NCI-H2227 (cell line): ENCODE results near the gene CLCA1.

Experiments
- DNase-seq: peaks from one replicate; lab custom pipeline; 2025; ENCODE audit not compliant: unreplicated experiment; lab: John Stamatoyannopoulos, UW

Gene CLCA1

DNA sequence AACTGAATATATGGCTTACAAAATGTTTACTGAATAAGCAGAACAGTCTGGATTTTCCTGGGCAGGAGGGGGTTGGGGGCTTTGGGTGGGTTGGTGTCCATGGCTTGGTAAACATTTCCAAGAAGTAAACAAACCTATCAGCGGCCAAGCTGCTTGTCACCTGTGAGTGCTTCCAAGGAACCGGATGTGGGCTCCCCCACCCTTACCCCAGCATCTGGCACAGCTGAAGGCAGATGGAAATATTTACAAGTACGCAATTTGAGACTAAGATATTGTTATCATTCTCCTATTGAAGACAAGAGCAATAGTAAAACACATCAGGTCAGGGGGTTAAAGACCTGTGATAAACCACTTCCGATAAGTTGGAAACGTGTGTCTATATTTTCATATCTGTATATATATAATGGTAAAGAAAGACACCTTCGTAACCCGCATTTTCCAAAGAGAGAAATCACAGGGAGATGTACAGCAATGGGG, at the start of gene CLCA1:
TSS of gene CLCA1 (plus strand) at position 427 of the 477 bp plus-strand sequence. CDS start at position 472, 45 bp downstream.
- no peak for DNase-seq

GRCh38 chr1:86419277-86419903, 49.3 kb upstream of the CLCA1 start:
- DNase-seq, result no peak

- DNase-seq, result no peak
Observed at GRCh38 chr1:86421601-86422280, 47.0 kb upstream of the CLCA1 start.

GRCh38 chr1:86423473-86423872, 45.3 kb upstream of the CLCA1 start:
- no peak for DNase-seq

DNA sequence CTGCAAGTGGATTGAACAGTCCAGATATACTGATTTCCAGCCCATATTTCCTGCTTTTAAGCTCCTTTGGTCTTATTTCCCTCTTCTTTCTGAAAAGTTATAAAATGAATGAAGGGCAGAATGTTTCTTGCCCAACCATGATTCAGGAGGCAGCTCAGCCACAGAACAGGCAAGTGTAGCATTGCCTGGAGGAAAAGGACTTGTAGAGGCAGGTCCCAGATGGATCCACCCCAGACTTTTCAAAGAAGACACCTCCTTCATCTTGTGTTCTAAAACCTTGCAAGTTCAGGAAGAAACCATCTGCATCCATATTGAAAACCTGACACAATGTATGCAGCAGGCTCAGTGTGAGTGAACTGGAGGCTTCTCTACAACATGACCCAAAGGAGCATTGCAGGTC, 44.9 kb upstream of the CLCA1 start, which contains the start of gene CLCA2:
TSS of gene CLCA2 (plus strand) at position 299 of the 400 bp plus-strand sequence. CDS start at position 376, 77 bp downstream.
- DNase-seq, result no peak

GRCh38 chr1:86429122-86429725, 39.5 kb upstream of the CLCA1 start:
- no peak for DNase-seq

- DNase-seq, result no peak
Observed at GRCh38 chr1:86429835-86430234, 38.9 kb upstream of the CLCA1 start.

GRCh38 chr1:86430376-86430775, 38.4 kb upstream of the CLCA1 start:
- DNase-seq, result no peak

DNA sequence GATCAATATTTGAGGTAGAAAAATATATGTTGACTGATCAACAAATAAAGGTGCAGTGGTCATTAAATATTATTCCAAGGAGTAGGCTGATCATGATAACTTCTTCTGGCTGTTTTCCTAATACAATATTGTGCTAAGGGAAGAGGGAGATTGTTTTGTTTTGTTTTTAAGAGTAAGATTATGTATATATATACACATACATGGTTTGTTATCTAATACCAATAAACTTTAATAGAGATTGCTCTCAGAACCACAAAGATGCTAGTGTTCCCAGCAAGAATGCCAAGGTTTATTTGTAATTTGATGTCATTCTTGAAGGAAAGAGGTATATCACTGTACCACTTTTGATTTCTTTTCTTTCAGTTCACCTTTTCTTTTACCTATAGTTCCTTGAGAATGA, 34.7 kb upstream of the CLCA1 start:
- DNase-seq, result no peak

- no peak for DNase-seq
Observed at GRCh38 chr1:86435327-86435726, 33.4 kb upstream of the CLCA1 start.

GRCh38 chr1:86436041-86436440, 32.7 kb upstream of the CLCA1 start:
- no peak for DNase-seq

DNA sequence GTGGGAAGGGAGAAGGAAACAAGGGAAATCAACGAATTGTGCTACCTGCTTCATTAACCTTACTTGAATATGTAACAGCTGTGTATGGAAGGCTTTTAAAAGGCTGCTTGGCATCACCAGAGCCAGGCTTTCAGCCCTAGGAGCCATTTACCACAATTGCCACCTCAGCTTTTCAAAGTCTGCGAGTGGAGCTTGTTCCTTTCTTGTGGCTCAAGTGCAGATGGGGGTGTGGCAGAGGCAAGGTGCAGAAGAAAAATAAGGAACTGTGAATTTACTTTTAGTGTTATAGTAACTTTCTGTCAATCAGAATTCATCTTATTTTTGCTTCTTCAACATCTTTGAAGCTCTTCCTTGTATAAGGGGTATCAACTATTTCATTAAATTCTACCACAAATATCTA, 27.1 kb upstream of the CLCA1 start:
- DNase-seq, result no peak

DNA sequence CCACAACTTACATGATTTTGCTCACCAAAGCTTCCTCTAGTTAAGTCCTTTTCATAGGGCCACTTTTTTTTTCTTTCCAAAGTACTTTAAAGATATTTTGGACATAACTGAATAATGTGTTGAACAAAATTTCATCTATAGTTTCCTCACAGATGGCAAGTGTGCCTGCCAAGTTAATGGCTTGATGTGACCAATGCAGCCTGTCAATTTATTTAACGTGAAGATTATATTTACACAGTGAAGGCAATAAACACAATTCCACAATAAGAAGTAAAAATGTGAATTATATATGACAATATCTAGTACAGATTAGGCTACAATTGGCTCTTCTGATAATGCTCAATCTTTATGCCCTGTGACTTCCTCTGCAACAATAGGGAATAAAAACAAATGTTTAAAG, 26.7 kb upstream of the CLCA1 start:
- no peak for DNase-seq

DNA sequence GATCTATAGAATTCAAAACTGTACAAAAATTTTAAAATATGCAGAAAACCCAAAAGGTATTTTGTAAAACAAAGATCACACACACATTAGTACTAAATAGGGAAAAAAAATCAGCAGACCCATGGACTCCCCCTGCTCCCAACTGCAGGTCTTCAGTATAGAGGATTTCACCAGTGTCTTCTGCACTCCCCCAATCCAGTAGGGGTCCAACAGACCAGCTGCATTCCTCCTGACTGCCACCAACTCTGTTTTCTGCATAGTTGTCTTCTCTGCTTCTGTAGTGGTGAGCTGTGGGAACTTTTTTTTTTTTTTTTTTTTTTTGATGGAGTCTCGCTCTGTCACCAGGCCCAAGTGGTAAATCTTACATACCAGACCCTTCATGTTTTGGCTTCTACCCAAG, 22.8 kb upstream of the CLCA1 start:
- DNase-seq, result no peak

DNA sequence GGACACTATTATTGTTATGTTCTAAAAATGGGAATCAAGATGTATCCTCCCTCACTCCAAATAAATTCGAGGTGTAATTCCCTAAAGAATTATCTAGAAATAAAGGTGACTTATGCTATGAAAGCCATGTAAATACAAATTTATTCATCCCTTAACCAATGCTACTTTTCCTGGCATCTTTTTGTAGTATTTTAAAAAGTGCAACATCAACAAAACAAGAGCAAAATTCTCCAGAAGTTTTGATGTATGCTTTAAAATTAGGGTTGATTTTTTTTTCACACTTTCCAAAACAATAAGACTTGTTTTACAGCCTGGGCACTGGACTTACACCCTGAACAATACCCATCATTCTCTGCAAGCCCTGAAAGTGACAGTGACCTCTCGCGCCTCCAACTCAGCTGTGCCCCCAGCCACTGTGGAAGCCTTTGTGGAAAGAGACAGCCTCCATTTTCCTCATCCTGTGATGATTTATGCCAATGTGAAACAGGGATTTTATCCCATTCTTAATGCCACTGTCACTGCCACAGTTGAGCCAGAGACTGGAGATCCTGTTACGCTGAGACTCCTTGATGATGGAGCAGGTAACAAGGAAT, 21.4 kb upstream of the CLCA1 start:
- no peak for DNase-seq

DNA sequence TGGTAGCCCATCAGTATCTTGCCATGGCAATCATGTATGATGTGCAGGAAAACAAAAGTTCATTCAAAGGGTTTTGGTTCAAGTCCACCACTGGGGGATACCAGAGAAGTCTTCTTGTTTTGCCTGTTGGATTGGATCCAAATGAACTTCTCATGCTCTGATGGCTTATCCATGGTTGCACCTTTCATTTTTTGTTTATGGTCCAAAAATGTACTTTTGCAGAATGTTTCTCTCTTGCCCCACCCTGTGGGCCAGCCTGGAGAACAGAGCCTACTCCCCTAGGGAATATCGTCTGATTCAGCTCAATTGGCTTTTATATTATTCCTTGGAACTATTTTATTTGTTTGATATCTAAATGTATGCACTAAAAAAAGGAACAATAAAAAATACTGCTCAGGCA, 20.1 kb upstream of the CLCA1 start:
- no peak for DNase-seq

DNA sequence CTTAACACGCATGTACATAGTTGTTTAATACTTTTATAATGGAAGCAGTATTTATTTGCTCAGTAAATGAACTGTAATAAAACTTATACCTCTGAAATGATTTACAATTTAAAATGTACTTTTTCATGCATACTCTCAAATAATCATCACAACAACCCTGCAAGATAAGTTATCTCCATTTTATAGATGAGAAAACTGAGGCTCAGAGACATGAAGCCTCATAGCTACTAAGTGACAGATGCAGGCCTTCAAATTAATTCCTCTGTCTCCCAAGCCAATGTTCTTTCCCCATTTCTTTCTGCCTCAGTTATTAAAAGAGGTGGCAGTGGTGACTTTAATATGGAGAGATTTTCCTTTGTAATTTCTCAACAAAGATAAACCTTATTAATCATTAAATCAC, 19.6 kb upstream of the CLCA1 start:
- DNase-seq, result no peak

DNA sequence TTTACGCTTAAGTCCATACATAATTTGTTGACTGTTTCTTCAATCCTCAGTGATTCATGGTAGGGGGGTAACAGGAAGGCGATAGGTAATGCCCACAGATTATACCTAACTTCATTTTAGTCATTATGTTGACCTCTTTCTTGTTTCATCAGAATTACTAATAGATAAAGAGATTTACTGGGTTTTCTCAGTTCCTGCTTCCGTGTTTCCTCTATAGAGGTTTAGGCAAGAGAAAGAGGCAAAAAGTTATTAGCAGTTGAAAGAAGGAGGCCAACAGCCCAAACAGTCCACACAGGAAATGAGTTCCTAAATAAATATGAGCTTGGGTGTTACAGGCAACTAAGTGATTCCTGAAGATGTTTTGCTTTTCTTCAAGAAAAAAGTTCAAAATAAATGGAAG, 17.9 kb upstream of the CLCA1 start:
- DNase-seq, result no peak

DNA sequence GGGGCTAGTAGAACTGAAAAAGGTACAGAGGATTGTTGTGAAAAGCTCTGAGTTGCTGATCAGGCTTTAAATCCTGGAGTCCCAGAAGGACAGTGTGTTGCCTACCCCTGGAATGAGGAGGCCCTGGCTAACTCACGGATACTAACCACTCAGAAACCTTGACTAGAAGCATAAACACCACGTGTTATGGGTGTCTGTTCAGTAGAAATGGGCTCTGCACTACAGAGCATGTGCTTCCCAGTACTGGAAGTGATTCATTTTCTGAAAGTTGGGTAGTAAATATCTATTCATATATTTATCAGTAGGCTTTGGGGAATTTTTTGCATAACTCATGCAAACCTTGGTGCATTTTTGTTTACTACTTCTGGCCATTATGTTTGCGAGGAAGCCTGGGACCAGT, 15.1 kb upstream of the CLCA1 start:
- no peak for DNase-seq

GRCh38 chr1:86455073-86455472, 13.7 kb upstream of the CLCA1 start:
- DNase-seq, result no peak

- DNase-seq, result no peak
Observed at GRCh38 chr1:86460998-86461397, 7.7 kb upstream of the CLCA1 start.

DNA sequence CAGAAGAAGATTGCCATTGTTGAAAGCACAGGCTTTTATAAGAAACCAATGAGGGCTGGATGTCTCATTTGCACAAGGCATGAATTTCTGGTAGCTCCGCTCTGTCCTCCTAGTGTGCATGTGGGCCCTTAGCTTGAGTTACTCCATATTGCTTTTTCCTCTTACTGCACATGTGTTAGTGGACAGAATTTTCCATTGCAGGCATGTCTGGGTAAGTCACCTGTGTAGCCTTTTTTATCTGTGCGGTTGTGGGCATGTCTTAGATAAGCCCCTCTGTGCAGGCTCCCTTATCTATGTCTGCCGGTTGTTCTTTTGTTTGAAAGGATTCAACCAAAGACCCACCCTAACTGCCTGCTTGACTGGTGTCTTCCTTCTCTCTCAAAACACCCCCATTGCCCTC, 7.2 kb upstream of the CLCA1 start:
- no peak for DNase-seq
